ENCODE measurements around the gene PCSK6.

Gene PCSK6

GRCh38 chr15:101447168-101447533 lies 42.4 kb downstream of the PCSK6 start:
- TF ChIP-seq CTCF (IDR thresholded peaks at IDR 0.05; ENCODE audit: control insufficient read depth, insufficient read depth, low read depth, low read length, missing control alignments): no peak
- H3K4me3 ChIP-seq (ENCODE audit: control insufficient read depth, low read depth, low read length): no peak overlapping the region
- DNase-seq (ENCODE audit: low read depth): no peak

GRCh38 chr15:101446518-101447167 lies 42.9 kb downstream of the PCSK6 start:
- no peak overlapping the region for H3K4me3 ChIP-seq (ENCODE audit: control insufficient read depth, low read depth, low read length)
- DNase-seq (ENCODE audit: low read depth): no peak
- TF ChIP-seq CTCF (IDR thresholded peaks at IDR 0.05; ENCODE audit: control insufficient read depth, insufficient read depth, low read depth, low read length, missing control alignments): no peak

- no peak for TF ChIP-seq CTCF (IDR thresholded peaks at IDR 0.05; ENCODE audit: control insufficient read depth, insufficient read depth, low read depth, low read length, missing control alignments)
- H3K4me3 ChIP-seq (ENCODE audit: control insufficient read depth, low read depth, low read length): no peak overlapping the region
- no peak for DNase-seq (ENCODE audit: low read depth)
These were observed 43.7 kb downstream of the PCSK6 start for GRCh38 chr15:101445562-101446517.

GRCh38 chr15:101444807-101445508 lies 44.5 kb downstream of the PCSK6 start:
- H3K4me3 ChIP-seq (ENCODE audit: control insufficient read depth, low read depth, low read length): no peak overlapping the region
- TF ChIP-seq CTCF (IDR thresholded peaks at IDR 0.05; ENCODE audit: control insufficient read depth, insufficient read depth, low read depth, low read length, missing control alignments): no peak
- no peak for DNase-seq (ENCODE audit: low read depth)

GRCh38 chr15:101444015-101444414 lies 45.5 kb downstream of the PCSK6 start:
- DNase-seq (ENCODE audit: low read depth): no peak
- no peak overlapping the region for H3K4me3 ChIP-seq (ENCODE audit: control insufficient read depth, low read depth, low read length)
- no peak for TF ChIP-seq CTCF (IDR thresholded peaks at IDR 0.05; ENCODE audit: control insufficient read depth, insufficient read depth, low read depth, low read length, missing control alignments)

- no peak for DNase-seq (ENCODE audit: low read depth)
- no peak overlapping the region for H3K4me3 ChIP-seq (ENCODE audit: control insufficient read depth, low read depth, low read length)
- TF ChIP-seq CTCF (IDR thresholded peaks at IDR 0.05; ENCODE audit: control insufficient read depth, insufficient read depth, low read depth, low read length, missing control alignments): no peak
These were observed 47.2 kb downstream of the PCSK6 start for GRCh38 chr15:101442272-101442671.
